ENCODE results near the gene GABRR1. TPM values are rescaled to one million over a fixed set of nuclear protein-coding genes. Genes with fewer than 3 reads are reported as not detected.

GABRR1 gene
- total and polyA plus RNA-seq, 2 of the 13 experiments (the other 11 are each of a cell fraction or from before 2014, with no cell fraction given): not detected

GRCh38 chr6:89258912-89259311, 41.8 kb upstream of the GABRR1 start (continued):
- TF ChIP-seq POGK (CRISPR knock-in tag; conservative IDR thresholded peaks at IDR 0.05) (no peak), ELK4 (CRISPR knock-in tag; IDR thresholded peaks at IDR 0.05; ENCODE audit: borderline replicate concordance) (no peak)

DNA sequence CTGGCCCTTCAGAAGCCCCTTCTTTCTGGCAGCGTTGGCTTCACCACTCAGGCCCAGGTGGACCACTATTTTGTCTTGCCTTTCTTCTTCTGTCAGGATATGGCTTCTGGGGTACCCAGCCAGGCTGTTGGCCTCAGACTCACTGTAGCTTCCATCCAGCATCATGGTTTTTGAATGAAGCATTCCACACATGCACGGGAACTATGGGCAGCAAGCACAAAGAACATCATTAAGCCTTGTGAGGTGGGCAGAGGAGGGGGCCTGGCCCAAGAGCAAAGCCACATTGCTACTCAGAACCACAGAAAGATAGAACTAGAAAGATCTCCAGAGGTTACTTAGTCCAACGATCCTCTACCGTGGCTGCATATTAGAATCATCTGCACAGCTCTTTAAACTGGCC, 40.6 kb upstream of the GABRR1 start:
- in situ Hi-C loops (cut with HindIII; ENCODE audit: extremely low pct_ligation_motif_present, low pct_unique_long_range_greater_than_20kb) (no loop called here), intact Hi-C loops (cut with micrococcal nuclease; ENCODE audit: unreplicated experiment) (no loop called here)
- Histone ChIP-seq H3K9ac (ENCODE audit: insufficient read depth, low read depth, low read length) (no peak overlapping the region), H3K27ac (ENCODE audit: extremely low read length, insufficient read depth, low read length) (no peak overlapping the region), H3K4me1 (ENCODE audit: insufficient read depth, low read length) (0 out of 2 replicates have a peak, but pooled peaks cover 10% of the 10 kb centered on the region), H3K9me3 (ENCODE audit: low read length) (no peaks in the 10 kb centered on the region), H3K4me2 (ENCODE audit: low read depth, low read length) (no peak overlapping the region), H3K36me3 (replicated peaks in 1 of 2; ENCODE audit: control insufficient read depth in 1 of 2, insufficient read depth in 2 of 2, low read length in 2 of 2) (no peaks in the 10 kb centered on the region), H3K79me2 (ENCODE audit: insufficient read depth, low read length) (no peaks in the 10 kb centered on the region), H3K27me3 (ENCODE audit: control insufficient read depth in 1 of 2, insufficient read depth in 2 of 2, low read length in 2 of 2) (peaks cover 0 to 5% of the 10 kb centered on the region in 2 experiments; a peak in 1 of 5 replicates), H2AFZ (ENCODE audit: low read length) (no peak overlapping the region), H3K4me3 (replicated peaks in 1 of 3; ENCODE audit: insufficient read depth in 1 of 3, low read depth in 2 of 3, low read length in 3 of 3) (no peak overlapping the region), H4K20me1 (ENCODE audit: insufficient read depth, low read length) (no peaks in the 10 kb centered on the region)
- no peak for TF ChIP-seq ZNF337 (CRISPR knock-in tag; IDR thresholded peaks at IDR 0.05; ENCODE audit: borderline replicate concordance, low read depth)
- TF ChIP-seq CBFB (CRISPR knock-in tag; IDR thresholded peaks at IDR 0.05): no peak
- TF ChIP-seq MZF1 (CRISPR knock-in tag; IDR thresholded peaks at IDR 0.05; ENCODE audit: borderline replicate concordance): no peak
- TF ChIP-seq, protein P1, sequence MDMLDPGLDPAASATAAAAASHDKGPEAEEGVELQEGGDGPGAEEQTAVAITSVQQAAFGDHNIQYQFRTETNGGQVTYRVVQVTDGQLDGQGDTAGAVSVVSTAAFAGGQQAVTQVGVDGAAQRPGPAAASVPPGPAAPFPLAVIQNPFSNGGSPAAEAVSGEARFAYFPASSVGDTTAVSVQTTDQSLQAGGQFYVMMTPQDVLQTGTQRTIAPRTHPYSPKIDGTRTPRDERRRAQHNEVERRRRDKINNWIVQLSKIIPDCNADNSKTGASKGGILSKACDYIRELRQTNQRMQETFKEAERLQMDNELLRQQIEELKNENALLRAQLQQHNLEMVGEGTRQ (IDR thresholded peaks at IDR 0.05; ENCODE audit: low read depth, low read length): no peak
- TF ChIP-seq, protein P1 (CRISPR knock-in tag; IDR thresholded peaks at IDR 0.05; ENCODE audit: borderline replicate concordance): no peak
- TF ChIP-seq ZNF343 (CRISPR knock-in tag; IDR thresholded peaks at IDR 0.05): no peak
- TF ChIP-seq ZNF878 (CRISPR knock-in tag; IDR thresholded peaks at IDR 0.05): no peak
- TF ChIP-seq ZNF296 (CRISPR knock-in tag; conservative IDR thresholded peaks at IDR 0.05): no peak
- no peak for TF ChIP-seq PRPF4 (IDR thresholded peaks at IDR 0.05; ENCODE audit: low read depth, low read length, poor library complexity, severe bottlenecking)
- no peak for TF ChIP-seq PBX2 (CRISPR knock-in tag; IDR thresholded peaks at IDR 0.05)
- no peak for TF ChIP-seq PHF20 (CRISPR knock-in tag; IDR thresholded peaks at IDR 0.05)
- FAIRE-seq (no peak), ATAC-seq (no peak), DNase-seq (ENCODE audit: low spot score) (no peak)
- 74% methylated on average over 3 of the region's 4 CpGs for WGBS (ENCODE audit: low lambda C conversion rate)
- BruUV-seq (replicated peaks): no TSS peak
- ChIA-PET CTCF (ENCODE audit: low intra/inter-chr PET ratio, low total read pairs) (no interaction called here), POLR2A (no interaction called here)
